Kasumi-1 (cell line): ENCODE data around the gene MAP4K3.

Experiments
- DNase-seq, 2 experiments: peaks; one replicate each; lab custom pipeline; 2025; lab: John Stamatoyannopoulos, UW

MAP4K3 gene

DNA sequence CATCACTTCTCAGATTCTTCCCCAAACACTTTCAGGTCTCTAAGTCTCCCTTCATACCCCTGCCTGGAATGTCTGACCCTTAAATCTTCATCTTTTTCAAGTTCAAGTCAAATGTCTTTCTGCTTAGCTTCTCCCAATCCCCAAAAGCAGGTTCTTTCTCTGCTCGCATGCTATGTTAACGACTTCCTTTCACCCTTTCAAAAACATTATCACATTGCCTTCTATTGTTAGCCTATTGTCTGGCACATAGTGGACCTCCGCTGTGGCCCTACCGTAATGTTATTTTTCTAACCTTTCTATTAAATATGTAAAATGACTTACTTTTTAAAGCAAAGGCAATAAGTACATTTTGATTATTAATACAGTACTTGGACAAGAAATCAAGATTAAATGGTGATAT lies 195.5 kb downstream of the MAP4K3 start:
- DNase-seq, result no peak

DNA sequence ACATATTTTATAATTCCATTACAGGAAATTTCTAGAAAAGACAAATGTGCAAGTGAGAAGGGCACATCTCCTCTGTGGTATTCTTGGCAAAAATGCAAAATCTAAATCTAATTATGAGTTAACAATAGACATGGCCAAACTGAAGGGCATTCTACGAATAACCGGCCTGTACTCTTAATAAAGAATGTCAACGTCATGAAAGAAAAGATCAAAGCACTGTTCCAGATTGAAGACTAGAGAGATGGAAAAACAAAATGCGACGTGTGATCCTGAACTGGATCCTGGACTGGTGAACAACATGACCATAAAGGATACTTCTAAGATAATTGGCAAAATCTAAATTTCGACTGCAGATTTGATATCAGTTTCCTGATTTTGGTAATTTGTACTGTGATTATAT lies 196.3 kb downstream of the MAP4K3 start:
- DNase-seq, result no peak

DNA sequence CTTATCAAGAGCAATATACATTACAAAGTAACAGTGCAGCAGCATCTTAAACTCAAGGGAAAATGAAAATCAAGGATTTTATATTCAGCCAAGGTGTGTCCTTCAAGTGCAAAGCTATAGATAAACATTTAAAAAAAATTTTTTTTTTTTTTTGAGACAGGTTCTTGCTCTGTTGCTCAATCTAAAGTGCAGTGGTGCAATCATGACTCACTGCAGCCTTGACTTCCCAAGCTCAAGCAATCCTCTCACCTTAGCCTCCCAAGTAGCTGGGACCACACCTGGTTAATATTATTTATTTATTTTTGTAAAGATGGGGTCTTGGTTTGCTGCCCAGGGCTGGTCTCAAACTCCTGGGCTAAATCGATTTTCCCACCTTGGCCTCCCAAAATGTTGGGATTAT lies 202.3 kb downstream of the MAP4K3 start:
- DNase-seq, result no peak

DNA sequence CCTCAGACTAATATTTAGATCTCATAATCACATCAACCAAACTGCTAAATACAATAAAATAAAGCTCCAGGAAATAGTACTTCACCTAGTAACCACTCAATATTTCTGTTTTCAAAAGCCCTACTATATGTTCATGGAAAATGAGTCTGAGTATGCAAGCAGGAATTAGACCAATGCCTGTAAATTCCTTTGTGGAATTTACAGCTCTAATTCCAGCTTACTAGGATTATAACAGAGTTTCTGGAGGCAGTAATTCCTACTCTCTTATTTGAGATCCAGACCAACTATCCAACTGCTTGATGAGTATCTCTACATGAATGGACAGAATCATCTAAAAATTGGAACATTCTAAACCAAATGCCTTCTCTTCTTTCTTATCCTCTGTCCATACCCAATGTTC lies 204.9 kb downstream of the MAP4K3 start:
- DNase-seq, result no peak

DNA sequence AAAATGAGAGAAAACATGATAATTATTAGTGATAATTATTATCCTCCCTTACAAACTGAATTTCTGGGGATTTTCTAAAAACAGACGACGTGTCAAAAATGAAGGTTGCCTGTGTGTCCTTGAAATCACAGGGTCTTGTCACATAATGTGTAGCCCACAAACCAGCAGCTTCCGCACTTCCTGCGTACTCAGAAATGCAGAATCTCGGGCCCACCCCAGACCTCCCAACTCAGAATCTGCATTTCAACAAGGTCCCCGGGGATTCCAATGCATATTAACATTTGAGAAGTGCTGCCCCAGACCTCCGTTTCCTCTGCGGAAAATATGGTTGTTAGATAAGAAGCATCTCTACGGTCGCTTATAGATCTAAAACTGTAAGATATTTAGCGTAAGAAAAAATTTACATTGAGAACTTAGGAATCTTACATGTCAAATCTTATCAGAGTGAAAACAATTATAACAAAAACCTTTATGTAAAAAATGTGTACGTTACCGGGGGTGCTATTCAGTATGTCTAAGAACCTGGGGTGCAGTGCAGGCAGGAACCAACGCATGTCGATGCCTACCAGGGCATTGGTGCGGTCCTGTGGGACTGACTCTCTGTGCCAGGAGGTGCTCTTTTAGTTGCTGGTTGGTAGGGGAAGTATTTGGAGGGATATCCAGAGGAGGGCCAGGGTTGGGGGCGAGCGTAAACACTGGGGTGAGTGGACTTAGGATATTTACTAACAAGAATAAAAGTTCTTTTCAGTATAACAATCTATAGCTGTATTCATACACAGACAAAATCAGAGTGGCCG lies 208.5 kb downstream of the MAP4K3 start:
- no peak for DNase-seq

DNA sequence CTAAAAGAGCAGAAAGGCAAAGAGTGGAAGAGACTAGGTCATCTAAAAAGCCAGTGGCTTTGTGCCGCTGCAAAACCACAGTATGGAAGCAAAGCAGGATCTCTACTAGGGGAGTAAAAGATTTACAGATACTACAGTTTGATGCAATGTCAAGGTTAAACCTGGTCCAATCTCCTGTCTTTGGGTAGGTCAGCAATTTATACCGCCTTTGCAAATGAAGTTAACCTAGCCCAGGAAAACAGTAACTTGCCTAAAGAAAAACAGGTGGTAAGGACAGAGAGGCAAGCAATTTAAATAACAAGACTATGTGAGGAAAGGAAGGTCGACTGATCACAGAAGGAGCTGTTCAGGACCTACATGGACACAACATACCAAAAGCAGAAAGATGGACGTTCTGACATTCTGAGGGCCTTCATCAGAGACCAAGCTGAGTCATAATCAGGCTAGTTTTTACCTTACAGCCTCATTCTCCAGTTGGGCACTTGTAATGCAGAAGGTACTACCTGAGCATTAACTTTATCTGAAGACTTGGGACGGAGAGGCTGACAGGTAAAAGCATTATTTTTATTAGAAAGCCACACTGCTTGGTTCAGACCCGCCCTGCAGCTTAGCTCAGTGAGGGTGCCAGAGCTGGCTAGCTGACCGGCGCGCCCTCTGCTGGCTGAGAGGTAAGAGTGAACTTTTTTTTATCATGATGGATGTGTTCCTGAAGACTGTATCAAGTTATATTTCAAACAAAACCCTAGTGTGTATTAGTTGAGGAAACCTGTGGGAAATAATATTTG lies 209.3 kb downstream of the MAP4K3 start:
- peak; percentile 70 to 74 for DNase-seq

DNA sequence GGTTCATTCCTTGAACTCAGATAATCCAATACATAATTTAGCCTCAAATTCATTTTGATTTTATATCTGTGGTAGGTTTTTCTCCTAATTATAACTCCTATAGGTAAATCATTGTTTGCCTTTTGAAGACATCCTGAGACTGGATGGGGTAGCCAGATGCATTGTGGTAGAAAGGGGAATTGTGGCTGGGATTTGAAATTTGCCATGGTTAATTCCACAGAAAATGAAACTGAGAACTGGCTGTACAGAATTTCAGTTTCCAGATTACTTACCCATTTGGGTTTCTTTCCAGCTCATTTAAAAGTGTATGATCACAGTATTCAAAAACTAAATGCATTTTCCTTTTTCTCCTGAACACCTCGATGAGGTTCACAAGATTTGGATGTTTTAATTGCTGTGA lies 211.5 kb downstream of the MAP4K3 start:
- DNase-seq, result no peak

DNA sequence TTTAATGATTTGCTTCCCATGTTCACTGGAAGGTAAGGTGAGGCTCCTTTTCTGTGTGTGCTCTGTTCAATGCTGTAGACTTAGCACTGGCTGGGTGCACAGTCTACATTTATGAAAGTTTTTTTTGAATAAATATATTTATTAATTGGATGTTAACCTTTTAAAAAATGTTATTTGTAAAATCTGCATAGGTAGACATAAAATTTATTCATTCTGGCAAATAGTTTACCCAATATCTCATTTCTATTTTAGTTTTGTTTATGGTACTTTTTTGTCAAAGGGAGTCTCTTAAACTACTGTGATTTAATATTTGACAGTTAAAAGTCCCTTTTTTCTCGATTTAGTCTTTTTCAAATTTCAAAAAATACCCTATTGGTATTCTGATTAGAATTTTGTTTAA lies 213.2 kb downstream of the MAP4K3 start:
- no peak for DNase-seq

DNA sequence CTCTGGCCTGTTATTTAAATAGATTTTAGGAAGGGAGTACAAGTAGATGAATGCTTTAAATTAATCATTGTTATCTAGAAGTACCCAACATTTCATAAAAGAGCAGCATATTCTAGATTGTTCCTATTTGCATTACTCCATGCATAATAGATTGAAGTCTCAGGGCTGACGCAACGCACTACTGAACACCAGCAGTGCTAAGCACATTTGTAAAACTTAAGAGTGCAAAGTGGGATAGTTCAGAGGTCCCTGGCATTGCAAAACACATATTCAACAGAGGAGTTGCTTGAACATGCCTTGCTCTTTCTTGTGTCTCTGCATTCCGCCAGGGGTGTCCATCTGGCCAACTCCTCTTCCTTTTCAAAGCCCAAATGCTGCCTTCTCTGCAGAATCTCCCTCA lies 215.6 kb downstream of the MAP4K3 start:
- DNase-seq, result no peak

DNA sequence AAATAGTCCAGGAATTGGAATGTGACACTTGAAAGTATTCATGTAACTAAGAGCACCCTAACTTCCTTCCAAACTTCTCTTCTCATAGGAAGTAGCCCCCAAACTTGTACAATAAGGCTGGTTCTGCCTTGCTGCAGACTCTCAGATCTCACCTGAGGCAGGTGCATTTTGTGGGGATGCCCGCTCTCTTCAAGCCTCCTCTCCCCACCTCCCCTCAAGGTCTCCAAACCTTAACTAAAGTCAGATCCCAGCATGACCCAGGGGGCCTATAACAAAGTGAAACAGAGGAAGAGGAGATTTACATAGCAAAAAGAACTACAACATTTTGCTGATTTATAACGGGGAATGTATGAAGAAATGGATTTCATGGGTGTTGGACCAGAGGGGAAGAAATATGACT lies 216.9 kb downstream of the MAP4K3 start:
- no peak for DNase-seq

DNA sequence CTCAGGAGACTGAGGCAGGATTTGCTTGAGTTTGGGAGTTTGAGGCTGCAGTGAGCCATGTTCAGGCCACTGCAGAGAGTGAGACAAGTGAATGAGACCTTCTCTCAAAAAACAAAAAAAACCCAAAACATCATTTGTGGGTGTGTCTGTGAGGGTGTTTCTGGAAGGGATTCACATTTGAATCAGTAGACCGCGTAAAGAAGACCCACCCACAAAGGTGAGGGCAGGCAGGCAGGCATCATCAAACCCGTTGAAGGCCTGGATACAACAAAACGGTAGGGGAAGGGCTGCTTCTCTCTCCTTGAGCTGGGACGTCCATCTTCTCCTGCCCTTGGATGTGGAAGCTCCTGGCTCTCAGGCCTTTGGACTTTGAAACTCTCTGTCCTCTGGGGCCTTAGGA lies 218.7 kb downstream of the MAP4K3 start:
- no peak for DNase-seq

DNA sequence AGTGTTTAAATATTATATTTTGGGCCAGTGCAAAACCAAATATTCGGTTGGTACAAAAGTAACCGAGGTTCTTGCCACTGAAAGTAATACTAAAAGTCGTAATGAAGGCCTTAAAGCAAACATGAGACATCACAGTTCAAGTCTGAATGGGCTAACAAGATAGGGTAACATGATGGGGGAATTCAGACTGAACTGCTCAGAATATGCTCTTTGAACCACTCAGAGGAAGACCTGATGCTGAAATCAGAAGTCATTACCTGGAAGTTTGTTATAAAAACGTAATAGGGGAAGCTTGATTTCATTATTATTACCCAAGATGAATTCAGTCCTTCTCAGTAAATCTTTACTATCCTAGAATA lies 219.9 kb downstream of the MAP4K3 start:
- no peak for DNase-seq

DNA sequence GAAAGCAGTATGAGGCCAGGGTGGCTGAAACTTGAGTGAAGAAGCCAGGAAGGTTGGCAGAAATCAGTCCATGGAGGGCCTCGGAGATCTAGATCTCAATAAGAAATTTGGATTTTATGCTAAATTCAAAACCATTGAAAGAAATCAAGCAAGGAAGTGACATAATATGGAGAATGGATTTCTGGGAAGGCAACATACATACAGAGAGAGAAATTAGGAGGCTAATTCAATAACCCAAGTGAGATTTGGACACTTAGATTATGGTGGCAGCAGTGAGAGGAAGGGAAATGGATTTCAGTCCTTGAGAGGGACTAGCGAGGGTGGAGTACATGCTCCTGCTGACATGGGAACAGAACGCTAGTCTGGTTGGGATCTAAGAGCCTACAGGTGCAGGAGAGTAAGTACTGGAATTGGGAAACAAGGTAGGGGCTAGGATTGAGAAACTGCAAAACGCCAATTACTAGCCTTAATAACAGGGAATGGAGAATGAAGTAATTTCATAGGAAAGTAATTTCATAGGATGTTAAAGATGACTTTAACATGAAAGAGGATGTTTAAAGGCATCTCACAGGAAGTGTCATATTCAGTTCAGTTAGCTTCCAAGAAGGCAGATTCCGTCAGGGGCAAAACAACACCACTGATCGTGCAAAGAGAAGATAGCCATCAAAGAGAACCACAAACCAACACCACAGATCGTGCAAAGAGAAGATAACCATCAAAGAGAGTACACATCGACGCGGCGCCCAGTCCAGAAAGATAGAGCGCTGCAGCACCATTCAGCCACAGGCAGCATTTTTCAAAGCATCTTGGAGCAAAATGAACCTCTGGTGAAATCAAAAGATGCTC lies 220.5 kb downstream of the MAP4K3 start:
- peak; percentile 38 to 47 for DNase-seq

DNA sequence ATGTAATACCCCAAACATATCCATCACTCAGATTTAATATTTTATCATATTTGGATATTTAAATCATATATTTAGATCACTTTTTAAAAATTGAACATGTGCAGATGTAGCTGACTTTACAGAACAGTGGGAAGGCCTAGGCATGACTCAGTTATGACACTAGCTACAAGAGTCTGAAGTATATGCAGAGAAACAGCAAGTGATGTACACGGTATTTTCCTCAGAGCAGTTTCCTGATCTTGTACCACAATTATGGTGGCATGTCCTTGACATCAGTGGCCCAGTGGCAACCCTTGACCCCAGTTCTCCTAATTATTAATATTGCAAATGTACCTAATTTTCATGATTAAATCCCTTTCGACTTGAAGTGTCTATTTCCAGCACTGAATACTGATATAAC lies 221.5 kb downstream of the MAP4K3 start:
- no peak for DNase-seq

DNA sequence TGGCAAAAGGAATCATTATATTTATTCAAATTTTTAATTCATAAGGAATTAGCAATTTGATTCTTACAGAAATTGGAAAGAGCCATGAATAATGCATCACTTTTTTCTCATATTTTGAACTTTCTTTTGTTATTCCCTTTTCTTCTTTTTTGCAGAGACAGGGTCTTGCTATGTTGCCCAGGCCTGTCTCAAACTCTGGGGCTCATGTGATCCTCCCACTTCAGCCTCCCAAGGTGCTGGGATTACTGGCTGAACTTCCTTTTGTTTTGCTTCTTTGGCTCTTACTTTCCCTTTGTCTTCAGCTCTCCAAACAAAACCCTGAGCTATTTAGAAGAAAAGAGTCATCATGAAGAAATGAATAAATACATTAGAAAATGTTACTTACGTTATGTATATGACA lies 224.1 kb downstream of the MAP4K3 start:
- no peak for DNase-seq

DNA sequence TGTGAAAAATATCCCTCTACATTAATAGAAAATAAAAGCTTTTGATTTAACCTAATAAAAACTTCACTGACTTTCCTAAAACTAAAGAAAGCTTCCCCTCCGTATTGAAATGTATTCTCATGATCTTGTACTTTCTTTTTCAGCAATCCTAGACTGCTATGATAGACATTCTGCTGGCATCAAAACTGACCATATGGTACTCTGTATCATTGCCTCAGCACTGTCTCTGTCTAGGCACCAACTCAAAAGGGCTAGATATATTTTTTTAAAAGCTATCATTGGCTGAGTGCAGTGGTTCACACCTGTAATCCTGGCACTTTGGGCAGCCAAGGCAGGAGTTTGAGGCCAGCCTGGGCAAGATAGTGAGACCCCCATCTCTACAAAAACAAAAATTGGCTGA lies 226.2 kb downstream of the MAP4K3 start:
- DNase-seq, result no peak

DNA sequence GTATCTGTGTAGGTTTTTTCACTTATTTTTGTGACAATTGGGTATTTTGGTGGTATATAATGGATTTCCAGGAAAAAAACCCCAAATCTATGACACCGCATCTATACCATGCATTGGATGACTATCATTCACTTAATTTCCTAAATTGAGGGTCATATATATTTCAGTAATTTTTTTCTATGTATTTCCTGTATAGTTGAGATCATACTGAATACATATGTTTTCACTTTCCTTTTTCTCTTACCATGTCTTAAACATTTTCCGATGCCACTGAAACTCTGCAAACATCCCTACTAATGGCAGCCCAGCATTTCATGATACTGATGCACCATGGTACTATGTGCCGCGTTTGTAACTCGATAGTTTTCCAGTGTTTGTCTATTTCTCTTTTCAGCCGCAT lies 233.7 kb downstream of the MAP4K3 start:
- DNase-seq, result no peak

DNA sequence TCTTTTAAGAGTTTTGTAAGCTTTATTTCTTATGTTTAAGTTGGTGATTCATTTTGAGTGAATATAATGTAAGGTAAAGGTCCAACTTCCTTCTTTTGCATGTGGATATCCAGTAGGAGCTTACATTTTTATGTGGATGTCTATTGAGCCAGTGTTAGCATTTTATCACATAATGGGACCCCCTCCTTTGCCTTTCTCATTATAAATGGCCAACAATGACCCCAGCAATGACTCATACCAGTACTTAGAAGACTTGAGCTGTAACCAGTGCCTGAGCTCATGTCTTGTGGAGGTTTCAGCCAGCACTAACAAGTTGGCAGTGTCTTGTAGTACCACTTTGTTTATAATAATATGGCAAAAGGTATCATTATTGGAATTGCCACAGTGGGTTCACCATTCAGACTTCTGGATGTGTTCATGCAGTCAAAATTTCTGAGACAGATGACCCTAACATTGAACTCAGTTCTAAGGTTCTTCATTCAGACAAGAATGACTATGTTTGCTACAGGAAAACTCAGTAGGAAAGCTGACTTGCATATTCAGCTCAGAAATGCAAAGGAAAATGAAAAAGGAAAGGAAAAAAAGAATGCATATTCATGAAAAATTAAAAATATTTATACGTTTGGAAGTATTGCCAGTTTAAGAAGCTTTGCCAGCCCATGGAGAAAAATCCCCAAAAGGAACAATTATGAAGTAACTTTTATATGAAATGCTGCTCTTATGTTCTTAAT lies 234.3 kb downstream of the MAP4K3 start:
- DNase-seq, result no peak
